Bone marrow (tissue), 2 donors: ENCODE data around the gene RNF114.
"Not testable (repeated sequence)": the region's sequence is repeated elsewhere in the genome, so short reads cannot be mapped to it uniquely, and the experiment has no call there.

Experiments
- DNase-seq, 2 donors: peaks; one replicate each; lab custom pipeline; 2025; lab: John Stamatoyannopoulos, UW

The RNF114 gene

GRCh38 chr20:49964964-49965780, 29.0 kb downstream of the RNF114 start:
- no peak for DNase-seq

- DNase-seq = no peak
Observed at GRCh38 chr20:49965781-49966305, 29.6 kb downstream of the RNF114 start.

GRCh38 chr20:49966861-49967260, 30.7 kb downstream of the RNF114 start:
- DNase-seq = no peak

- DNase-seq = no peak
Observed at GRCh38 chr20:49969234-49969633, 33.0 kb downstream of the RNF114 start.

GRCh38 chr20:49969946-49970345, 33.7 kb downstream of the RNF114 start:
- DNase-seq = no peak

- no peak for DNase-seq
Observed at GRCh38 chr20:49970498-49970897, 34.3 kb downstream of the RNF114 start.

GRCh38 chr20:49973981-49974380, 37.8 kb downstream of the RNF114 start:
- DNase-seq = no peak

- DNase-seq = no peak
Observed at GRCh38 chr20:49976542-49976941, 40.3 kb downstream of the RNF114 start.

GRCh38 chr20:49977740-49978139, 41.5 kb downstream of the RNF114 start:
- not testable (repeated sequence) for DNase-seq

- DNase-seq = no peak
Observed at GRCh38 chr20:49978685-49979029, 42.5 kb downstream of the RNF114 start.

- peak; percentile 11 to 41 for DNase-seq
Observed at GRCh38 chr20:49979030-49979832, 43.0 kb downstream of the RNF114 start.

- DNase-seq = no peak
Observed at GRCh38 chr20:49980140-49981008, 44.2 kb downstream of the RNF114 start.

- no peak for DNase-seq
Observed at GRCh38 chr20:49981218-49982071, 45.2 kb downstream of the RNF114 start.

- no peak for DNase-seq
Observed at GRCh38 chr20:49982072-49982345, 45.8 kb downstream of the RNF114 start.

- peak; percentile 62 to 73 for DNase-seq
Observed at GRCh38 chr20:49982346-49983122, 46.3 kb downstream of the RNF114 start, which contains the start of gene SNAI1. Gene SNAI1 (plus strand): TSS chr20:49982980. CDS start chr20:49983060, 80 bp downstream.

- DNase-seq = no peak
Observed at GRCh38 chr20:49983123-49983847, 47.1 kb downstream of the RNF114 start.

- no peak for DNase-seq
Observed at GRCh38 chr20:49983848-49984408, 47.7 kb downstream of the RNF114 start.

GRCh38 chr20:49984426-49985153, 48.4 kb downstream of the RNF114 start:
- DNase-seq = no peak

GRCh38 chr20:49985157-49985556, 49.0 kb downstream of the RNF114 start:
- DNase-seq = no peak
